HepG2 (cell line): ENCODE measurements around the gene SOX13.

Source experiments
- EP300 ChIP-seq, 3 experiments: sonication (generic) in 1 of 3; formaldehyde crosslinking in 1 of 3; IDR thresholded peaks; 2 replicates each; pipeline versions ENCODE4 v1.5.1 to v1.6.1; 2011 to 2020; ENCODE audit warnings: low read depth in 2 of 3, low read length in 2 of 3, borderline replicate concordance in 1 of 3, improper control_type of control experiment in 1 of 3, mild to moderate bottlenecking in 1 of 3, missing genetic modification reagents in 1 of 3, moderate library complexity in 1 of 3
- FOXA1 ChIP-seq, 2 experiments: fragments of 450-650 bp in 1 of 2; sonication (generic) in 1 of 2; formaldehyde crosslinking in 1 of 2; IDR thresholded peaks; 2 replicates each; pipeline versions ENCODE4 v1.4.0 to v1.6.1; 2016 to 2020; ENCODE audit warnings: missing genetic modification reagents in 1 of 2
- KAT8 ChIP-seq: IDR thresholded peaks from 2 replicates; pipeline ENCODE4 v1.6.1; 2016; ENCODE audit warnings: missing genetic modification reagents, missing compliant biosample characterization
- SPEN ChIP-seq: sonication (generic); formaldehyde crosslinking; IDR thresholded peaks from 2 replicates; pipeline ENCODE4 v1.5.1; 2020; ENCODE audit warnings: low read depth, mild to moderate bottlenecking, missing genetic modification reagents
- SYNCRIP ChIP-seq: fragments of 200-400 bp; formaldehyde crosslinking; IDR thresholded peaks from 2 replicates; pipeline ENCODE4 v1.6.1; 2018; ENCODE audit warnings: mild to moderate bottlenecking, low read depth, low read length; ENCODE audit not compliant: insufficient read depth
- YY1 ChIP-seq: IDR thresholded peaks from 2 replicates; pipeline ENCODE4 v1.6.1; 2011; ENCODE audit warnings: low read length, low read depth, moderate library complexity, mild to moderate bottlenecking; ENCODE audit not compliant: insufficient read depth, insufficient replicate concordance
- ZNF230 ChIP-seq: sonication (generic); formaldehyde crosslinking; IDR thresholded peaks from 2 replicates; pipeline ENCODE4 v1.4.0; 2020; ENCODE audit warnings: mild to moderate bottlenecking, missing genetic modification reagents
- ZNF713 ChIP-seq: sonication (generic); formaldehyde crosslinking; IDR thresholded peaks from 2 replicates; pipeline ENCODE4 v1.4.0; 2020; ENCODE audit warnings: mild to moderate bottlenecking, missing genetic modification reagents
- ZNF724P ChIP-seq: sonication (generic); formaldehyde crosslinking; IDR thresholded peaks from 2 replicates; pipeline ENCODE4 v1.8.0; 2022; ENCODE audit warnings: missing genetic modification reagents, borderline replicate concordance
- ZSCAN29 ChIP-seq: sonication (generic); formaldehyde crosslinking; conservative IDR thresholded peaks from 2 replicates; pipeline ENCODE4 v1.4.0; 2020; ENCODE audit warnings: mild to moderate bottlenecking, missing genetic modification reagents
- TF ChIP-seq, protein P1 (sequence below): sonication (generic); formaldehyde crosslinking; IDR thresholded peaks from 2 replicates; pipeline ENCODE4 v1.5.0; 2020; ENCODE audit warnings: mild to moderate bottlenecking, missing genetic modification reagents, moderate library complexity
- TF ChIP-seq, protein P2 (sequence below): IDR thresholded peaks from 2 replicates; pipeline ENCODE4 v1.6.1; 2016; ENCODE audit warnings: low read depth

DNA sequence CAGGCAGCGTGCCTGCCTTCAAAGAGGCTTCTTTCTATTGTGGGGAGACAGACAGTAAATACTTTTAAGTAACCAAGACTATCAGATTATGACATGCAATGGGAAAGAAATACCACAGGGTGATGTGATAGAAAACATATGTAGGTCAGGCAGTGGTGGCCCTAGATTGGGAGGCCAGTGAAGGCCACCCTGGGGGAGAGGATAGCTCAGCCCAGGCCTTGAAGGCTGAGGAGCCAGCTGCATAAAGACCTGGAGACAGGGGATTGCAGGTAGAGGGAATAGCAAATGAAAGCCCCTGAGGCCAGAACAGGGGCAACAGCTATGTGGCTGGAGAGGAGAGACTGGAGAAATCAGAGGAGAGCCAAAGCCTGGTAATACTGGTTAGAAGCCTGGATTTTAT lies 4.0 kb downstream of the SOX13 start:
- TF ChIP-seq SYNCRIP (no peak), ZNF713 (no peak), ZSCAN29 (CRISPR knock-in tag) (no peak), SPEN (no peak), KAT8 (CRISPR knock-in tag) (no peak), YY1 (no peak), ZNF230 (no peak), EP300 (IDR thresholded peaks at IDR 0.05; ENCODE audit: low read depth in 2 of 2, low read length in 2 of 2) (no peak), EP300 (CRISPR knock-in tag; IDR thresholded peaks at IDR 0.05; ENCODE audit: borderline replicate concordance) (no peak), ZNF724P (CRISPR knock-in tag) (no peak), FOXA1 (IDR thresholded peaks at IDR 0.05) (no peak), FOXA1 (CRISPR knock-in tag; IDR thresholded peaks at IDR 0.05) (no peak)
- TF ChIP-seq, protein P1, sequence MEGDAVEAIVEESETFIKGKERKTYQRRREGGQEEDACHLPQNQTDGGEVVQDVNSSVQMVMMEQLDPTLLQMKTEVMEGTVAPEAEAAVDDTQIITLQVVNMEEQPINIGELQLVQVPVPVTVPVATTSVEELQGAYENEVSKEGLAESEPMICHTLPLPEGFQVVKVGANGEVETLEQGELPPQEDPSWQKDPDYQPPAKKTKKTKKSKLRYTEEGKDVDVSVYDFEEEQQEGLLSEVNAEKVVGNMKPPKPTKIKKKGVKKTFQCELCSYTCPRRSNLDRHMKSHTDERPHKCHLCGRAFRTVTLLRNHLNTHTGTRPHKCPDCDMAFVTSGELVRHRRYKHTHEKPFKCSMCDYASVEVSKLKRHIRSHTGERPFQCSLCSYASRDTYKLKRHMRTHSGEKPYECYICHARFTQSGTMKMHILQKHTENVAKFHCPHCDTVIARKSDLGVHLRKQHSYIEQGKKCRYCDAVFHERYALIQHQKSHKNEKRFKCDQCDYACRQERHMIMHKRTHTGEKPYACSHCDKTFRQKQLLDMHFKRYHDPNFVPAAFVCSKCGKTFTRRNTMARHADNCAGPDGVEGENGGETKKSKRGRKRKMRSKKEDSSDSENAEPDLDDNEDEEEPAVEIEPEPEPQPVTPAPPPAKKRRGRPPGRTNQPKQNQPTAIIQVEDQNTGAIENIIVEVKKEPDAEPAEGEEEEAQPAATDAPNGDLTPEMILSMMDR (CRISPR knock-in tag), result no peak
- TF ChIP-seq, protein P2, sequence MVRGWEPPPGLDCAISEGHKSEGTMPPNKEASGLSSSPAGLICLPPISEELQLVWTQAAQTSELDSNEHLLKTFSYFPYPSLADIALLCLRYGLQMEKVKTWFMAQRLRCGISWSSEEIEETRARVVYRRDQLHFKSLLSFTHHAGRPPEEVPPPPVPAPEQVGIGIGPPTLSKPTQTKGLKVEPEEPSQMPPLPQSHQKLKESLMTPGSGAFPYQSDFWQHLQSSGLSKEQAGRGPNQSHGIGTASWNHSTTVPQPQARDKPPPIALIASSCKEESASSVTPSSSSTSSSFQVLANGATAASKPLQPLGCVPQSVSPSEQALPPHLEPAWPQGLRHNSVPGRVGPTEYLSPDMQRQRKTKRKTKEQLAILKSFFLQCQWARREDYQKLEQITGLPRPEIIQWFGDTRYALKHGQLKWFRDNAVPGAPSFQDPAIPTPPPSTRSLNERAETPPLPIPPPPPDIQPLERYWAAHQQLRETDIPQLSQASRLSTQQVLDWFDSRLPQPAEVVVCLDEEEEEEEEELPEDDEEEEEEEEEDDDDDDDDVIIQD (CRISPR knock-in tag), result no peak
